ENCODE results near the gene FAM9B.
"Not testable (repeated sequence)": the region's sequence is repeated elsewhere in the genome, so short reads cannot be mapped to it uniquely, and the experiment has no call there.

Gene FAM9B

GRCh38 chrX:9033989-9034388 lies at the start of gene FAM9B:
Gene FAM9B, minus strand, starts transcription at chrX:9034127. Its CDS starts 1,141 bp downstream, at chrX:9032986.
- no peak for DNase-seq (ENCODE audit: low read depth in 2 of 3, low spot score in 2 of 3)

GRCh38 chrX:9081271-9081670 lies 47.3 kb upstream of the FAM9B start:
- DNase-seq (ENCODE audit: low read depth in 2 of 3, low spot score in 2 of 3) = no peak

GRCh38 chrX:9074326-9074725 lies 40.4 kb upstream of the FAM9B start:
- DNase-seq (ENCODE audit: low read depth in 2 of 3, low spot score in 2 of 3) = no peak

GRCh38 chrX:9072281-9072680 lies 38.4 kb upstream of the FAM9B start:
- no peak for DNase-seq (ENCODE audit: low read depth in 2 of 3, low spot score in 2 of 3)

GRCh38 chrX:9071031-9071650 lies 37.2 kb upstream of the FAM9B start:
- no peak for DNase-seq (ENCODE audit: low read depth in 2 of 3, low spot score in 2 of 3)

GRCh38 chrX:9069573-9069972 lies 35.6 kb upstream of the FAM9B start:
- DNase-seq (ENCODE audit: low read depth in 2 of 3, low spot score in 2 of 3) = no peak

GRCh38 chrX:9064694-9065093 lies 30.8 kb upstream of the FAM9B start:
- DNase-seq (ENCODE audit: low read depth in 2 of 3, low spot score in 2 of 3) = no peak

GRCh38 chrX:9062641-9063040 lies 28.7 kb upstream of the FAM9B start:
- DNase-seq (ENCODE audit: low read depth in 2 of 3, low spot score in 2 of 3) = no peak

GRCh38 chrX:9055354-9055753 lies 21.4 kb upstream of the FAM9B start:
- no peak for DNase-seq (ENCODE audit: low read depth in 2 of 3, low spot score in 2 of 3)

- no peak for DNase-seq (ENCODE audit: low read depth in 2 of 3, low spot score in 2 of 3)
These were observed 18.2 kb upstream of the FAM9B start for GRCh38 chrX:9052081-9052480.

- no peak for DNase-seq (ENCODE audit: low read depth in 2 of 3, low spot score in 2 of 3)
These were observed 16.4 kb upstream of the FAM9B start for GRCh38 chrX:9050331-9050730.

GRCh38 chrX:9048801-9049200 lies 14.9 kb upstream of the FAM9B start:
- no peak for DNase-seq (ENCODE audit: low read depth in 2 of 3, low spot score in 2 of 3)

- DNase-seq (ENCODE audit: low read depth in 2 of 3, low spot score in 2 of 3) = no peak
These were observed 4.3 kb upstream of the FAM9B start for GRCh38 chrX:9038244-9038643.

- DNase-seq (ENCODE audit: low read depth in 2 of 3, low spot score in 2 of 3) = no peak
These were observed 3.4 kb upstream of the FAM9B start for GRCh38 chrX:9037296-9037695.

GRCh38 chrX:9033586-9033985 lies 341 bp downstream of the FAM9B start:
- DNase-seq (ENCODE audit: low read depth in 2 of 3, low spot score in 2 of 3) = no peak

- DNase-seq (ENCODE audit: low read depth in 2 of 3, low spot score in 2 of 3) = no peak
These were observed 748 bp downstream of the FAM9B start for GRCh38 chrX:9033179-9033578.

GRCh38 chrX:9023293-9023692 lies 10.6 kb downstream of the FAM9B start:
- no peak for DNase-seq (ENCODE audit: low read depth in 2 of 3, low spot score in 2 of 3)

GRCh38 chrX:9019151-9019550 lies 14.8 kb downstream of the FAM9B start:
- DNase-seq (ENCODE audit: low read depth in 2 of 3, low spot score in 2 of 3) = no peak

- DNase-seq (ENCODE audit: low read depth in 2 of 3, low spot score in 2 of 3) = not testable (repeated sequence)
These were observed 15.6 kb downstream of the FAM9B start for GRCh38 chrX:9018332-9018731.

- no peak for DNase-seq (ENCODE audit: low read depth in 2 of 3, low spot score in 2 of 3)
These were observed 30.9 kb downstream of the FAM9B start for GRCh38 chrX:9003041-9003440.

GRCh38 chrX:8988446-8988845 lies 45.5 kb downstream of the FAM9B start:
- no peak for DNase-seq (ENCODE audit: low read depth in 2 of 3, low spot score in 2 of 3)

- no peak for DNase-seq (ENCODE audit: low read depth in 2 of 3, low spot score in 2 of 3)
These were observed 46.2 kb downstream of the FAM9B start for GRCh38 chrX:8987672-8988250.

- no peak for DNase-seq (ENCODE audit: low read depth in 2 of 3, low spot score in 2 of 3)
These were observed 49.7 kb downstream of the FAM9B start for GRCh38 chrX:8984231-8984630.

All from activated CD8-positive, alpha-beta memory T cell treated with anti-CD3 and anti-CD28 coated beads for 48 hours (primary cell).